Astrocyte (in vitro differentiated cells and primary cell): ENCODE results near the gene IL17B. TPM values are rescaled to one million over a fixed set of nuclear protein-coding genes. Genes with fewer than 3 reads are reported as not detected.

Experiments used
- DNase-seq: peaks from one replicate; pipeline ENCODE4 v3.0.0-alpha.2; 2010; ENCODE audit warnings: low read depth
- FAIRE-seq: peaks from 2 replicates; lab custom pipeline; 2011; peaks lifted over from hg19 to GRCh38; lab: Jason Lieb, UNC
- H2AFZ ChIP-seq: 2 replicates; pipeline ENCODE4 v1.6.0; 2012; ENCODE audit warnings: low read depth, low read length, inconsistent platforms
- H3K27ac ChIP-seq: 2 replicates; pipeline ENCODE4 v1.5.1; 2011; ENCODE audit warnings: low read depth, low read length, inconsistent platforms
- H3K27me3 ChIP-seq: 2 replicates; pipeline ENCODE4 v1.6.0; 2011; ENCODE audit warnings: low read length, inconsistent platforms; ENCODE audit not compliant: insufficient read depth
- H3K36me3 ChIP-seq: 2 replicates; pipeline ENCODE4 v1.5.1; 2011; ENCODE audit warnings: low read length, inconsistent platforms; ENCODE audit not compliant: insufficient read depth
- H3K4me1 ChIP-seq: 2 replicates; pipeline ENCODE4 v1.5.1; 2011; ENCODE audit warnings: low read length, inconsistent platforms; ENCODE audit not compliant: insufficient read depth
- H3K4me2 ChIP-seq: 2 replicates; pipeline ENCODE4 v1.6.0; 2012; ENCODE audit warnings: low read length, inconsistent platforms
- H3K4me3 ChIP-seq: 2 replicates; pipeline ENCODE4 v1.5.1; 2011; ENCODE audit warnings: low read depth, mild to moderate bottlenecking, low read length, inconsistent platforms; ENCODE audit not compliant: insufficient read depth
- H3K79me2 ChIP-seq: 2 replicates; pipeline ENCODE4 v1.6.0; 2012; ENCODE audit warnings: mild to moderate bottlenecking, low read length, inconsistent platforms; ENCODE audit not compliant: insufficient read depth
- H3K9ac ChIP-seq: 2 replicates; pipeline ENCODE4 v1.6.0; 2012; ENCODE audit warnings: mild to moderate bottlenecking, low read length, inconsistent platforms
- H3K9me3 ChIP-seq: 2 replicates; pipeline ENCODE4 v1.5.1; 2012; ENCODE audit warnings: low read depth, mild to moderate bottlenecking, low read length, inconsistent platforms; ENCODE audit not compliant: insufficient read depth
- H4K20me1 ChIP-seq: 2 replicates; pipeline ENCODE4 v1.6.0; 2012; ENCODE audit warnings: low read length, inconsistent platforms; ENCODE audit not compliant: insufficient read depth
- H3K27ac Mint-ChIP-seq: one replicate; pipeline ENCODE4 v1.8.0; 2021; ENCODE audit warnings: mild to moderate bottlenecking, mixed read lengths; ENCODE audit not compliant: unreplicated experiment
- H3K27me3 Mint-ChIP-seq: one replicate; pipeline ENCODE4 v1.8.0; 2021; ENCODE audit warnings: low read depth, mixed read lengths; ENCODE audit not compliant: unreplicated experiment
- H3K36me3 Mint-ChIP-seq: one replicate; pipeline ENCODE4 v1.8.0; 2021; ENCODE audit warnings: low read depth, mixed read lengths; ENCODE audit not compliant: unreplicated experiment
- H3K4me1 Mint-ChIP-seq: one replicate; pipeline ENCODE4 v1.8.0; 2021; ENCODE audit warnings: low read depth, mixed read lengths; ENCODE audit not compliant: unreplicated experiment
- H3K4me3 Mint-ChIP-seq: one replicate; pipeline ENCODE4 v1.8.0; 2021; ENCODE audit warnings: mild to moderate bottlenecking, moderate library complexity, mixed read lengths; ENCODE audit not compliant: unreplicated experiment
- H3K9me3 Mint-ChIP-seq: one replicate; pipeline ENCODE4 v1.8.0; 2021; ENCODE audit warnings: mild to moderate bottlenecking, mixed read lengths; ENCODE audit not compliant: unreplicated experiment
- CTCF ChIP-seq: IDR thresholded peaks from 2 replicates; pipeline ENCODE4 v1.5.1; 2011; ENCODE audit warnings: low read depth, mild to moderate bottlenecking, inconsistent platforms, low read length, moderate library complexity; ENCODE audit not compliant: insufficient read depth
- EZH2 ChIP-seq: IDR thresholded peaks from 2 replicates; pipeline ENCODE4 v1.6.1; 2012; ENCODE audit warnings: mild to moderate bottlenecking, low read length, inconsistent platforms; ENCODE audit not compliant: insufficient read depth
- total RNA-seq: library from RNA; stranded (reverse); gene quantifications from 2 replicates; pipeline ENCODE4 v1.2.1, GENCODE V29; 2021

Gene IL17B
- total RNA-seq, 1 donor from 2014 or later, result 0.54 TPM

DNA sequence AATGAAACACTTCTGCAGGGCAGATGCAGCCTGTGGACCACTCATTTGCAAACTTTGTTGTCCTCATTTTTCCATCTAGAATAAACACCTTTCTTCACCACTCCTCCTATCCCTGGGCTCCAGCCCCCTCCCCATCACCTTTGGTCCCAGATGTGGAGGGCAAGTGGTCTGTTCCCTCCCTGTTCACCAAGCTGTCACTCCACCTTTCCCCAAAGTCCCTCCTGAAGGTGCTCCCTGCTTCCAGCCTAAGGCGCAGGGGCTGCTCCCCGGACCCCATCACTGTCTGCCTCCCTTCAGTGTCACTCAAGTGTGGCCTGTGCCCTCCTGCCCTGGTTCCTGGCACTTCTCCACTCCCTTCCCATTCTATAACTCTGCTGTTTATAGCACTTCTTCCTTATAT lies 14.4 kb downstream of the IL17B start:
- H3K4me2 ChIP-seq, result no peak overlapping the region
- Mint-ChIP-seq H3K27ac (peak overlapping the region; percentile 10), H3K27me3 (no peaks in the 10 kb centered on the region), H3K4me3 (no peak overlapping the region), H3K36me3 (no peaks in the 10 kb centered on the region), H3K9me3 (no peaks in the 10 kb centered on the region), H3K4me1 (peaks cover 16% of the 10 kb centered on the region)
- no peak overlapping the region for H3K9ac ChIP-seq
- FAIRE-seq (no peak), DNase-seq (no peak)
- H3K36me3 ChIP-seq, result no peaks in the 10 kb centered on the region
- no peak overlapping the region for H3K27ac ChIP-seq
- no peaks in the 10 kb centered on the region for H3K27me3 ChIP-seq
- no peak overlapping the region for H2AFZ ChIP-seq
- H4K20me1 ChIP-seq, result no peaks in the 10 kb centered on the region
- H3K4me3 ChIP-seq, result no peak overlapping the region
- H3K9me3 ChIP-seq, result no peaks in the 10 kb centered on the region
- no peaks in the 10 kb centered on the region for H3K4me1 ChIP-seq
- no peaks in the 10 kb centered on the region for H3K79me2 ChIP-seq
- TF ChIP-seq EZH2 (no peak), CTCF (no peak)

GRCh38 chr5:149363936-149364335 lies 15.2 kb downstream of the IL17B start:
- Histone ChIP-seq H3K36me3 (no peaks in the 10 kb centered on the region), H2AFZ (no peak overlapping the region), H3K9me3 (no peaks in the 10 kb centered on the region), H3K9ac (no peak overlapping the region), H3K27ac (no peak overlapping the region), H4K20me1 (no peaks in the 10 kb centered on the region), H3K27me3 (no peaks in the 10 kb centered on the region), H3K4me2 (no peak overlapping the region), H3K79me2 (no peaks in the 10 kb centered on the region), H3K4me3 (no peak overlapping the region), H3K4me1 (no peaks in the 10 kb centered on the region)
- Mint-ChIP-seq H3K4me1 (peaks cover 19% of the 10 kb centered on the region), H3K9me3 (no peaks in the 10 kb centered on the region), H3K27me3 (no peaks in the 10 kb centered on the region), H3K4me3 (no peak overlapping the region), H3K36me3 (no peaks in the 10 kb centered on the region), H3K27ac (no peak overlapping the region)
- TF ChIP-seq EZH2 (no peak), CTCF (no peak)
- DNase-seq (no peak), FAIRE-seq (no peak)

DNA sequence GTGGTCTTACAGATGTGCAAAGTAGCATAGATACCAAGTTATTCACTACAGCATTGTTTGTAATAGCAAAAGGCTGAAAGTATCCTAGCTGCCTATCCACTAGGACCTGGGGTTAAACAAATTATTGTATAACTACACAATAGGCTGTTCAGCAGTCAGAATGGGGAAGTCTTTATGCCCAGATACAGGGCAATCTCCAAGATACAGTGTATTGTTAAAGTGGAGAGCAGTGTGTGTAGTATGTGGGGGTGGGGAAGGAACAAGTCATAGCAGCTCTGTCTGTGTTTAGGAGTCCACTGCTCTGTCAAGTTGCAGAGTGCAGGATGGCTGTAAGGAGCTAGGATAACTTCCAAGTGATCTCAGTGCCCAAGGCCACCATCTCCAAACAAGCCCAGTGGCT lies 15.7 kb downstream of the IL17B start:
- no peaks in the 10 kb centered on the region for H3K36me3 Mint-ChIP-seq
- no peak overlapping the region for H3K4me3 ChIP-seq
- H3K4me2 ChIP-seq, result no peak overlapping the region
- FAIRE-seq (no peak), DNase-seq (no peak)
- peaks cover 2% of the 10 kb centered on the region for H3K4me1 ChIP-seq
- no peaks in the 10 kb centered on the region for H3K36me3 ChIP-seq
- H3K27ac ChIP-seq, result no peak overlapping the region
- no peaks in the 10 kb centered on the region for H3K27me3 Mint-ChIP-seq
- no peak overlapping the region for H3K9ac ChIP-seq
- H2AFZ ChIP-seq, result no peak overlapping the region
- H3K27me3 ChIP-seq, result no peaks in the 10 kb centered on the region
- H3K9me3 ChIP-seq, result no peaks in the 10 kb centered on the region
- no peak for TF ChIP-seq CTCF
- TF ChIP-seq EZH2, result no peak
- H3K4me1 Mint-ChIP-seq, result peaks cover 18% of the 10 kb centered on the region
- no peaks in the 10 kb centered on the region for H3K79me2 ChIP-seq
- H3K27ac Mint-ChIP-seq, result no peak overlapping the region
- H3K9me3 Mint-ChIP-seq, result no peaks in the 10 kb centered on the region
- H4K20me1 ChIP-seq, result no peaks in the 10 kb centered on the region
- H3K4me3 Mint-ChIP-seq, result no peak overlapping the region
